ENCODE results near the gene FGF22. TPM values are rescaled to one million over a fixed set of nuclear protein-coding genes. Genes with fewer than 3 reads are reported as not detected.

Gene FGF22
- total and polyA plus RNA-seq, 4 donors, result 0.08 TPM; not detected in 3

GRCh38 chr19:638906-639252, 800 bp upstream of the FGF22 start:
- 82% methylated on average over 17 of the region's 17 CpGs for WGBS
- Histone ChIP-seq H3K9ac (ENCODE audit: low read depth in 1 of 2, low read length in 2 of 2) (no peak overlapping the region), H3K4me3 (ENCODE audit: low read depth in 1 of 3, low read length in 3 of 3) (no peak overlapping the region)

GRCh38 chr19:640161-640558, 481 bp downstream of the FGF22 start:
- H3K9me3 ChIP-seq (ENCODE audit: control insufficient read depth in 4 of 4, low read length in 3 of 4), result no peaks in the 10 kb centered on the region
- TF ChIP-seq RAD21 (IDR thresholded peaks at IDR 0.05) (no peak), TAF1 (conservative IDR thresholded peaks at IDR 0.05) (no peak), FOXA2 (IDR thresholded peaks at IDR 0.05) (no peak), EGR1 (IDR thresholded peaks at IDR 0.05; ENCODE audit: low read depth in 2 of 2) (no peak), ATF3 (IDR thresholded peaks at IDR 0.05) (no peak), HNF4G (IDR thresholded peaks at IDR 0.05) (no peak), GABPA (IDR thresholded peaks at IDR 0.05 in 1 of 2, conservative IDR thresholded peaks at IDR 0.05 in 1 of 2) (no peak), NR2F2 (IDR thresholded peaks at IDR 0.05) (no peak), YY1 (IDR thresholded peaks at IDR 0.05) (no peak), HNF4A (conservative IDR thresholded peaks at IDR 0.05) (no peak), JUND (IDR thresholded peaks at IDR 0.05) (no peak), CTCF (IDR thresholded peaks at IDR 0.05; ENCODE audit: low read depth, low read length, missing input control) (no peak), RXRA (IDR thresholded peaks at IDR 0.05) (no peak), SP1 (IDR thresholded peaks at IDR 0.05) (no peak), ZBTB33 (IDR thresholded peaks at IDR 0.05) (no peak), REST (IDR thresholded peaks at IDR 0.05) (no peak), MAX (IDR thresholded peaks at IDR 0.05) (no peak), FOXA1 (IDR thresholded peaks at IDR 0.05) (no peak)
- H3K27me3 ChIP-seq (ENCODE audit: control insufficient read depth in 4 of 4, insufficient read depth in 4 of 4, low read length in 3 of 4), result no peaks in the 10 kb centered on the region
- peak overlapping the region in 1 of 3 donors; percentile 41 for H3K4me3 ChIP-seq (ENCODE audit: low read depth in 1 of 3, low read length in 3 of 3)
- 55% methylated on average over 25 of the region's 25 CpGs for WGBS
- no peak overlapping the region for H3K9ac ChIP-seq (ENCODE audit: low read depth in 1 of 2, low read length in 2 of 2)
- peaks cover 0 to 4% (median 1%) of the 10 kb centered on the region in 4 donors for H3K36me3 ChIP-seq (ENCODE audit: control insufficient read depth in 4 of 4, insufficient read depth in 3 of 4, low read depth in 1 of 4, low read length in 3 of 4)
- H3K27ac ChIP-seq (ENCODE audit: low read depth in 1 of 2, low read length in 2 of 2), result no peak overlapping the region
- H3K4me1 ChIP-seq (ENCODE audit: control insufficient read depth in 4 of 4, insufficient read depth in 4 of 4, low read length in 3 of 4), result peaks cover 0 to 7% (median 4%) of the 10 kb centered on the region in 4 donors
- no peak for DNase-seq (ENCODE audit: low spot score)

More at GRCh38 chr19:638906-639252, 800 bp upstream of the FGF22 start:
- peaks cover 6 to 13% (median 8%) of the 10 kb centered on the region in 4 donors for H3K4me1 ChIP-seq (ENCODE audit: control insufficient read depth in 4 of 4, insufficient read depth in 4 of 4, low read length in 3 of 4)
- H3K9me3 ChIP-seq (ENCODE audit: control insufficient read depth in 4 of 4, low read length in 3 of 4), result no peaks in the 10 kb centered on the region
- H3K27ac ChIP-seq (ENCODE audit: low read depth in 1 of 2, low read length in 2 of 2), result no peak overlapping the region
- H3K36me3 ChIP-seq (ENCODE audit: control insufficient read depth in 4 of 4, insufficient read depth in 3 of 4, low read depth in 1 of 4, low read length in 3 of 4), result no peaks in the 10 kb centered on the region
- no peak for DNase-seq (ENCODE audit: low spot score)
- TF ChIP-seq TAF1 (conservative IDR thresholded peaks at IDR 0.05) (no peak), RXRA (IDR thresholded peaks at IDR 0.05) (no peak), REST (IDR thresholded peaks at IDR 0.05) (no peak)
- H3K27me3 ChIP-seq (ENCODE audit: control insufficient read depth in 4 of 4, insufficient read depth in 4 of 4, low read length in 3 of 4), result no peaks in the 10 kb centered on the region

All from liver (tissue), 9 donors.